HG03159 (cell line): ENCODE data around the gene LRRC70.

Experiments used
- ATAC-seq: cut with Tn5 transposase; IDR thresholded peaks from one replicate; pipeline ENCODE4 v1.9.1; 2021; ENCODE audit warnings: mild to moderate bottlenecking, moderate library complexity; ENCODE audit not compliant: unreplicated experiment

The LRRC70 gene

GRCh38 chr5:62575066-62575465 lies 3.6 kb upstream of the LRRC70 start:
- no peak for ATAC-seq

GRCh38 chr5:62575489-62575888 lies 3.1 kb upstream of the LRRC70 start:
- no peak for ATAC-seq

GRCh38 chr5:62576570-62577170 lies 1.9 kb upstream of the LRRC70 start:
- no peak for ATAC-seq

GRCh38 chr5:62577488-62577887 lies 1.1 kb upstream of the LRRC70 start:
- ATAC-seq = no peak

GRCh38 chr5:62579761-62580160 lies 1.1 kb downstream of the LRRC70 start:
- ATAC-seq = no peak

GRCh38 chr5:62581836-62582597 lies 3.4 kb downstream of the LRRC70 start:
- no peak for ATAC-seq

- no peak for ATAC-seq
Measured at GRCh38 chr5:62584391-62584790, 5.8 kb downstream of the LRRC70 start.

- no peak for ATAC-seq
Measured at GRCh38 chr5:62585306-62585705, 6.7 kb downstream of the LRRC70 start.

GRCh38 chr5:62585751-62586150 lies 7.1 kb downstream of the LRRC70 start:
- no peak for ATAC-seq

GRCh38 chr5:62587737-62588136 lies 9.1 kb downstream of the LRRC70 start:
- ATAC-seq = no peak

GRCh38 chr5:62588668-62589067 lies 10.0 kb downstream of the LRRC70 start:
- ATAC-seq = no peak

- no peak for ATAC-seq
Measured at GRCh38 chr5:62589504-62589903, 10.9 kb downstream of the LRRC70 start.

GRCh38 chr5:62590387-62590786 lies 11.8 kb downstream of the LRRC70 start:
- ATAC-seq = no peak

- no peak for ATAC-seq
Measured at GRCh38 chr5:62592558-62592957, 13.9 kb downstream of the LRRC70 start.

- ATAC-seq = no peak
Measured at GRCh38 chr5:62593331-62593730, 14.7 kb downstream of the LRRC70 start.

GRCh38 chr5:62594364-62594984 lies 15.9 kb downstream of the LRRC70 start:
- no peak for ATAC-seq

GRCh38 chr5:62596096-62596495 lies 17.5 kb downstream of the LRRC70 start:
- no peak for ATAC-seq

- no peak for ATAC-seq
Measured at GRCh38 chr5:62596691-62597090, 18.1 kb downstream of the LRRC70 start.

- no peak for ATAC-seq
Measured at GRCh38 chr5:62597314-62597713, 18.7 kb downstream of the LRRC70 start.

GRCh38 chr5:62600560-62601252 lies 22.1 kb downstream of the LRRC70 start:
- no peak for ATAC-seq

- ATAC-seq = no peak
Measured at GRCh38 chr5:62603934-62604333, 25.3 kb downstream of the LRRC70 start.

- no peak for ATAC-seq
Measured at GRCh38 chr5:62605638-62606037, 27.0 kb downstream of the LRRC70 start.
